ENCODE measurements around the gene SNX3. TPM values are rescaled to one million over a fixed set of nuclear protein-coding genes. Genes with fewer than 3 reads are reported as not detected.

The SNX3 gene
- 106 and 107 TPM in 2 replicates for total RNA-seq

DNA sequence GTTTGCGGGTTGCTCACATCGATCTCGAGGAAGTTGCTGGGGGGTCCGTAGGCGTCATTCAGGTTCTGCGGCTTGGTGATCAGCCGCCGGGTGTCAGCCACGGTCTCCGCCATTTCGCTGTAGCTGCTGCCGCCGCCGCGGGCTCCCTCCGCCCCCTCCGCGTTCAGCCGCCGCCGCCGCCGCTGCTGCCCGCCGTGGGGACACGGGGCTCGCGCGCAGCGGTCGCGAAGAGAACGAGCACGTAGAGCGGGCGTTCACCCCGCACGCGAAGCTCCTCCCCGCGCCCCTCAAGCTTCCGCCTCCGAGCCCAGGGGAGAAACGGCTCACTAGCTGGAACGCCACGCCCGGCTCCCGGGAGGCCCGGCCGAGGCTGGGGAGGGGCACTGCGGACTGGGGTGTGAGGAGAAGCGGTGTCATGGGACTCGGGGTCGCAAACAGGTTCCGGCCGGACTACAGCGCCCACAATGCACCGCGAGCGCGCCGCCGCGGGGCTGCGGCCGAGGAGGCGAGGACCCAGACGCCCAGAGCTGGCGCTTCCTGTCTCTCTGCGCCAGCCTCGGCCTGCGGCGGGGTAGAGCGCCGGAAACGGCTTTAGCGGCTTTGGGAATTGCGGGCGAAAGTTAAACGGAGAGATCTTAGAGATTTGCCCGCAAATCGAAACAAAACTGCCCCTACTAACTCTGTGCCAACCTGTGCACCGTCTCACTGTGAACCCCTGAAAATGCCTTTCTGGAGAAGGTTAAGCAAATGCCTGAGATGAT lies at the start of gene SNX3:
TSS of gene SNX3 (minus strand) at position 232 of the 761 bp plus-strand sequence. CDS start at position 113, 119 bp downstream.

DNA sequence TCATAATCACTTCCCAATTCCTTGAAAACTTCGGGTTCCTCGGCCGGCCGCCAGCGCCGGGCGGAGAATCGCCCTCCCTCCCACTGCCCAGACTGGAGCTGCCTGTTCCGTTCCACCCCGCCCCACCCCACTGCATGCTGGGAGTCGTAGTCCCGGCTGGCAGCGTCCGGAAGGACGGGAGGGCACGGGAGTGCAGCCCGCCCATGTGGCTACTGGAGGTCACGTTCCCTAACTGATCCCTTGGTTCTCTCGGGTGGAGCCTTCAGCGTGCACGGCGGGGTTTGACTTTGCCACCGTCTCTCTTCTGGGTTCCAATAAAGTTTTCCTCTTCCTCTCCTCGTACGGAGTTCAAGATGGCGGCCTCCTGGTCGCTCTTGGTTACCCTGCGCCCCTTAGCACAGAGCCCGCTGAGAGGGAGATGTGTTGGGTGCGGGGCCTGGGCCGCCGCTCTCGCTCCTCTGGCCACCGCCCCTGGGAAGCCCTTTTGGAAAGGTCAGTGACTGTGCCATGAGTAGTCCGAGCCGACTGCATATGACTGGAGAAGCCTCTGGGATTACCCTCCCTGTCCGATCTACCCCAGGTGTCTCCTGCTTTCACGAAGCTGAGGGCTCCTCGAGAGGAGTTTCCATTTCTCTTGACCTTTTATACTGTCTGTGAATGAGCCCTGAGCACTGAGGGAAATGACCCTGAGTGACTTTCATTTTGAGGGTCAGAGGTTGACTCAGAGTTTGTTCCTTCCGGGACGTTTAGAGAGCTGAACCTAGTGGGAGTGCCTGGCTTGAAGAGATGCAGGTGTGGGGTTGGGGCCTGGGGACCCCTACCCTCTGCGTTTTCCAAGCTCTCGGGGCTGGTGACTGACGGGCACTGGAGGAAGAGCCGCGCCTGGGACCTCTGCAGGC lies 34.1 kb upstream of the SNX3 start, which contains the start of gene AFG1L:
TSS of gene AFG1L (plus strand) at position 328 of the 899 bp plus-strand sequence. CDS start at position 354, 26 bp downstream.

DNA sequence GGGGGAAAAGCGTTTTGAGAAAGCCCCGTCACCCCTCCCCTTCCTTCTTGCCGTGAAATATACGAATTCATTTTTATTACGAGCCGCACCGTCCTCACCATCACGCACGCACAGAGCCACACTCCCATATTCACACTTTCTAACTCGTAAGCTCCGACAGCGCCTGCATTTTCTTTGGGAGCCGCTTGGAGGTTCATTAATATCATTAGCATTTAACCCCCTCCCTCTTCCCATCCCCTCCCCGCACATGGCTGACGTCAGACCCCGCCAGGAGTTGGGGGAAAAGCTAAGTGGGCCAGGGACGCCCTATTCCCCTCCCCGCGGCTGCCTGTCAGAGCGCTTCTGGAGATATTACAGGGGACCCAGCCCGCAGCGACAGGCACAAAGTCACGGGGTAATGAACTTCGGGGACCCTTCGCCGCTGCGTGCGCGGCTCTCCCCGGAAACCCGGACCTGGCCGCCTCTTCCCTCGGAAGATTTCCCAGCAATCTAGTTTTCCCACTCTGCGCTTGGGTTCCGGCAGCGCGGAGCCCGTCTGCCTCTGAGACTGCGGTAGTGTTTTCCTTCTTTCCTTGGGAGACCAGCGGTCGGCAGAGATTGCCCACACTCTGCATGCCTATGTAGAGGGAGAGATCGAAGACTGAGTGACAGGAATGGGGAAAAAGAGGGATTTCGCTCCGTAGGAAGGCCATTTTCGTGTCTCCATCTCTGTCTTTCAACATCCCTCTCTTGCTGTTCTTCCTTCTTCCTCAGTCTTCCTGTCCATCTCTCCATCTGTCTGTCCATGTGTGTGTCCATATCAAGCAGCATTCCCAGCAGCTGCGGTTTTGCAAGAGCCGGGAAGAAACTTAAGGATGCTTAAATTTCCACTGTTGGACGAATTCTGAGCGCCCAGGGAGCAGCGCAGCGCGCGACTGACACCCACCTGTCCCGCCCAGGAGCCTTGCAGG lies 94.9 kb downstream of the SNX3 start, which contains the start of gene NR2E1:
TSS of gene NR2E1 (plus strand) at position 309 of the 950 bp plus-strand sequence. CDS start 744 bp downstream, outside the sequence.

Other genes with a start within 250 kb of the SNX3 start
- 19.7 and 49.5 TPM in 2 replicates for gene OSTM1, start 186.3 kb downstream of the SNX3 start, total RNA-seq
- not detected in 2 replicates for gene NR2E1, start 95.0 kb downstream of the SNX3 start, total RNA-seq
- gene AFG1L, start 34.0 kb upstream of the SNX3 start, total RNA-seq, result 3.6 and 5.6 TPM in 2 replicates